ENCODE results near the gene UBAP1.

DNA sequence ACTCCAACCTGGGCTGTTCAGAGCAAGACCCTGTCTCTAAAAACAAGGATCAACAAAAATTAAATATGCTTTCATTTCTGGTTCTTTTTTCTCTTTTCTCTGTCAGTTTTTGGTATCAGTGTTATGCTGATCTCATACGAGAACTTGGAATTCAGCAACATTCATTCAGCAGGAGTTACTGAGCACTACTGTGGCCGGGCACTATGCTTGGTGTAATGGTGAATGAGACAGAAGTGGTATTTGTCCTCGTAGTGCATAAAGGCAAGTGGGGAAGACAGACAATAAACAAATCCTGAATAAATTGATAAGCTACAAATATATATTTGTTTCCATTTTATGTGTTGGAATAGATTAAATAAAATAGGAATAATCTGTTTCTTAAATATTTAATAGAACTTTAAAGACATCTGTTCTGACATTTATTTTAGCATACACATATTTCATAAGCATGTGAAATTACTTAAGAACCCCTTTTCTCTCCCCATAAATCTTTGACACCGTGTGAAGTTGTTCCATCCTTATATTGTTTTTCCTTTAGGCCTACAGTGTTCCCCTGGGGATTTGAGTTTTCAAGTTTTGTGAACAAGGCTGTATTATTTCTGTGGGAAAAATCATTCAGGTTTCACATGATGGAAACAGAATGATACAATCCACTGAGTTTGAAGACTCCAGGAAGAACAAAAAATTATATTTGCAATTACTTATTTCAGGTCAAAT is 24.6 kb downstream of the UBAP1 start:
- TF ChIP-seq YY1 (IDR thresholded peaks at IDR 0.05; ENCODE audit: low read depth) (no peak), RFX5 (IDR thresholded peaks at IDR 0.05; ENCODE audit: low read length) (no peak)
- TF ChIP-seq, protein P1, sequence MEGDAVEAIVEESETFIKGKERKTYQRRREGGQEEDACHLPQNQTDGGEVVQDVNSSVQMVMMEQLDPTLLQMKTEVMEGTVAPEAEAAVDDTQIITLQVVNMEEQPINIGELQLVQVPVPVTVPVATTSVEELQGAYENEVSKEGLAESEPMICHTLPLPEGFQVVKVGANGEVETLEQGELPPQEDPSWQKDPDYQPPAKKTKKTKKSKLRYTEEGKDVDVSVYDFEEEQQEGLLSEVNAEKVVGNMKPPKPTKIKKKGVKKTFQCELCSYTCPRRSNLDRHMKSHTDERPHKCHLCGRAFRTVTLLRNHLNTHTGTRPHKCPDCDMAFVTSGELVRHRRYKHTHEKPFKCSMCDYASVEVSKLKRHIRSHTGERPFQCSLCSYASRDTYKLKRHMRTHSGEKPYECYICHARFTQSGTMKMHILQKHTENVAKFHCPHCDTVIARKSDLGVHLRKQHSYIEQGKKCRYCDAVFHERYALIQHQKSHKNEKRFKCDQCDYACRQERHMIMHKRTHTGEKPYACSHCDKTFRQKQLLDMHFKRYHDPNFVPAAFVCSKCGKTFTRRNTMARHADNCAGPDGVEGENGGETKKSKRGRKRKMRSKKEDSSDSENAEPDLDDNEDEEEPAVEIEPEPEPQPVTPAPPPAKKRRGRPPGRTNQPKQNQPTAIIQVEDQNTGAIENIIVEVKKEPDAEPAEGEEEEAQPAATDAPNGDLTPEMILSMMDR (IDR thresholded peaks at IDR 0.05), result no peak

All from SK-N-SH (cell line).